Activated CD4-positive, alpha-beta memory T cell treated with anti-CD3 and anti-CD28 coated beads for 36 hours (primary cell): ENCODE data around the gene IGSF22. TPM values are rescaled to one million over a fixed set of nuclear protein-coding genes. Genes with fewer than 3 reads are reported as not detected.
"Not testable (repeated sequence)": the region's sequence is repeated elsewhere in the genome, so short reads cannot be mapped to it uniquely, and the experiment has no call there.

Experiments
- CTCF ChIA-PET: fragments of 350-600 bp; sonication (Branson Sonifier 250); formaldehyde crosslinking; loops from one replicate; lab custom pipeline; 2021; ENCODE audit warnings: antibody characterized with exemption, inconsistent platforms; lab: Charles Lee
- POLR2A ChIA-PET: fragments of 350-600 bp; sonication (Branson Sonifier 250); formaldehyde crosslinking; loops from one replicate; lab custom pipeline; 2021; ENCODE audit warnings: antibody characterized with exemption; lab: Charles Lee
- DNase-seq: peaks from one replicate; pipeline ENCODE4 v3.0.0-alpha.2; 2020
- H3K27ac Mint-ChIP-seq: one replicate; pipeline ENCODE4 v1.8.0; 2021; ENCODE audit warnings: mixed read lengths
- H3K27me3 Mint-ChIP-seq: one replicate; pipeline ENCODE4 v1.8.0; 2021; ENCODE audit warnings: mixed read lengths
- H3K36me3 Mint-ChIP-seq: one replicate; pipeline ENCODE4 v1.8.0; 2021; ENCODE audit warnings: mixed read lengths
- H3K4me1 Mint-ChIP-seq: one replicate; pipeline ENCODE4 v1.8.0; 2021; ENCODE audit warnings: low read depth, mixed read lengths
- H3K4me3 Mint-ChIP-seq: one replicate; pipeline ENCODE4 v1.8.0; 2021; ENCODE audit warnings: mild to moderate bottlenecking, mixed read lengths
- H3K9me3 Mint-ChIP-seq: one replicate; pipeline ENCODE4 v1.8.0; 2021; ENCODE audit warnings: mixed read lengths
- intact Hi-C: fragments of 100-400 bp; cut with micrococcal nuclease; formaldehyde crosslinking; loops from one replicate; pipeline ENCODE4 v1.15.1; 2023
- total RNA-seq, 2 experiments: library from RNA; stranded (reverse); gene quantifications; one replicate each; pipeline ENCODE4 v1.2.3, GENCODE V29; 2021

The IGSF22 gene
- total RNA-seq, 2 experiments from 2014 or later: 0.85 to 1.00 TPM

- ChIA-PET CTCF (interaction anchor here (1.3 kb wide), 1 partner anchor 23 kb away, joined by 5 read pairs; no protein-coding TSS in a partner anchor), POLR2A (no interaction called here)
- DNase-seq: no peak
- H3K36me3 Mint-ChIP-seq: no peaks in the 10 kb centered on the region
- H3K4me3 Mint-ChIP-seq: peak overlapping the region; percentile 70
- H3K4me1 Mint-ChIP-seq: peaks cover 15% of the 10 kb centered on the region
- H3K27me3 Mint-ChIP-seq: no peaks in the 10 kb centered on the region
- H3K27ac Mint-ChIP-seq: no peak overlapping the region
- intact Hi-C loops: loop anchor here (2.0 kb wide), 1 partner anchor 27 kb away; no protein-coding TSS in a partner anchor
- no peaks in the 10 kb centered on the region for H3K9me3 Mint-ChIP-seq
Observed at GRCh38 chr11:18699848-18700261, 26.1 kb downstream of the IGSF22 start.

GRCh38 chr11:18699269-18699596 is 26.8 kb downstream of the IGSF22 start:
- DNase-seq: no peak
- no peaks in the 10 kb centered on the region for H3K9me3 Mint-ChIP-seq
- ChIA-PET CTCF (interaction anchor here (1.3 kb wide), 1 partner anchor 23 kb away, joined by 5 read pairs; no protein-coding TSS in a partner anchor), POLR2A (interaction anchor here (1.0 kb wide), 1 partner anchor 173 kb away, joined by 3 read pairs; the partner anchor contains the start of gene TSG101)
- H3K4me3 Mint-ChIP-seq: peak overlapping the region; percentile 70
- H3K4me1 Mint-ChIP-seq: peaks cover 14% of the 10 kb centered on the region
- intact Hi-C loops: loop anchor here (2.0 kb wide), 1 partner anchor 26 kb away; no protein-coding TSS in a partner anchor
- no peak overlapping the region for H3K27ac Mint-ChIP-seq
- H3K27me3 Mint-ChIP-seq: no peaks in the 10 kb centered on the region
- H3K36me3 Mint-ChIP-seq: no peaks in the 10 kb centered on the region

GRCh38 chr11:18698341-18699268 is 27.4 kb downstream of the IGSF22 start, which contains the start of gene TMEM86A:
TSS of gene TMEM86A (plus strand) at chr11:18698779. CDS start at chr11:18698887, 108 bp downstream.
- CTCF ChIA-PET: interaction anchor here (1.3 to 1.5 kb wide), 2 partner anchors 23 to 24 kb away, joined by 4 to 5 read pairs; no protein-coding TSS in a partner anchor
- Mint-ChIP-seq H3K4me3 (peak within 1 kb of the TSS; percentile 75), H3K27me3 (no peaks in the 10 kb centered on the region), H3K9me3 (no peaks in the 10 kb centered on the region), H3K27ac (peak within 1 kb of the TSS; percentile 18), H3K4me1 (peaks cover 14% of the 10 kb centered on the region), H3K36me3 (no peaks in the 10 kb centered on the region)
- POLR2A ChIA-PET: interaction anchor here (1.0 kb wide), 1 partner anchor 172 kb away, joined by 3 read pairs; the partner anchor contains the start of gene TSG101
- intact Hi-C loops: loop anchor here (1.0 to 2.0 kb wide), 3 partner anchors 26 to 376 kb away; partner anchors contain the start of genes GTF2H1, HPS5 and SPTY2D1
- DNase-seq: peak; percentile 93

GRCh38 chr11:18697576-18697975 is 28.4 kb downstream of the IGSF22 start:
- Mint-ChIP-seq H3K4me3 (no peak overlapping the region), H3K4me1 (peaks cover 14% of the 10 kb centered on the region), H3K27me3 (no peaks in the 10 kb centered on the region), H3K9me3 (no peaks in the 10 kb centered on the region), H3K27ac (no peak overlapping the region), H3K36me3 (no peaks in the 10 kb centered on the region)
- ChIA-PET CTCF (interaction anchor here (1.5 kb wide), 1 partner anchor 24 kb away, joined by 4 read pairs; no protein-coding TSS in a partner anchor), POLR2A (no interaction called here)
- DNase-seq: no peak
- intact Hi-C loops: no loop called here

GRCh38 chr11:18696638-18697225 is 29.3 kb downstream of the IGSF22 start:
- no peaks in the 10 kb centered on the region for H3K27me3 Mint-ChIP-seq
- no peaks in the 10 kb centered on the region for H3K9me3 Mint-ChIP-seq
- peaks cover 14% of the 10 kb centered on the region for H3K4me1 Mint-ChIP-seq
- no peak overlapping the region for H3K4me3 Mint-ChIP-seq
- no peak for DNase-seq
- H3K36me3 Mint-ChIP-seq: no peaks in the 10 kb centered on the region
- no peak overlapping the region for H3K27ac Mint-ChIP-seq
- intact Hi-C loops: no loop called here
- CTCF ChIA-PET: no interaction called here
- POLR2A ChIA-PET: no interaction called here

GRCh38 chr11:18692941-18693760 is 32.8 kb downstream of the IGSF22 start:
- ChIA-PET CTCF (no interaction called here), POLR2A (no interaction called here)
- no peak overlapping the region for H3K27ac Mint-ChIP-seq
- no peaks in the 10 kb centered on the region for H3K9me3 Mint-ChIP-seq
- peaks cover 6% of the 10 kb centered on the region for H3K4me1 Mint-ChIP-seq
- intact Hi-C loops: no loop called here
- DNase-seq: no peak
- H3K27me3 Mint-ChIP-seq: no peaks in the 10 kb centered on the region
- no peak overlapping the region for H3K4me3 Mint-ChIP-seq
- H3K36me3 Mint-ChIP-seq: no peaks in the 10 kb centered on the region

- POLR2A ChIA-PET, H3K9me3 Mint-ChIP-seq, CTCF ChIA-PET: not testable (repeated sequence)
Observed at GRCh38 chr11:18691467-18692140, 34.4 kb downstream of the IGSF22 start.

GRCh38 chr11:18684267-18684666 is 41.7 kb downstream of the IGSF22 start:
- POLR2A ChIA-PET: no interaction called here
- no peak overlapping the region for H3K27ac Mint-ChIP-seq
- H3K36me3 Mint-ChIP-seq: no peaks in the 10 kb centered on the region
- no peaks in the 10 kb centered on the region for H3K4me1 Mint-ChIP-seq
- no peaks in the 10 kb centered on the region for H3K27me3 Mint-ChIP-seq
- H3K4me3 Mint-ChIP-seq: no peak overlapping the region
- intact Hi-C loops: no loop called here
- no peak for DNase-seq
- no peaks in the 10 kb centered on the region for H3K9me3 Mint-ChIP-seq
- CTCF ChIA-PET: interaction anchor here (0.9 to 2.1 kb wide), 2 partner anchors 40 to 569 kb away, joined by 3 to 4 read pairs; no protein-coding TSS in a partner anchor

More at GRCh38 chr11:18691467-18692140, 34.4 kb downstream of the IGSF22 start:
- H3K27me3 Mint-ChIP-seq, DNase-seq, H3K4me3 Mint-ChIP-seq, H3K4me1 Mint-ChIP-seq, intact Hi-C loops, H3K36me3 Mint-ChIP-seq, H3K27ac Mint-ChIP-seq: not testable (repeated sequence)

GRCh38 chr11:18682466-18682865 is 43.5 kb downstream of the IGSF22 start:
- H3K4me3 Mint-ChIP-seq: no peak overlapping the region
- H3K4me1 Mint-ChIP-seq: no peaks in the 10 kb centered on the region
- CTCF ChIA-PET: no interaction called here
- POLR2A ChIA-PET: no interaction called here
- intact Hi-C loops: no loop called here
- H3K27ac Mint-ChIP-seq: no peak overlapping the region
- H3K36me3 Mint-ChIP-seq: no peaks in the 10 kb centered on the region
- no peak for DNase-seq
- H3K27me3 Mint-ChIP-seq: no peaks in the 10 kb centered on the region
- H3K9me3 Mint-ChIP-seq: no peaks in the 10 kb centered on the region

GRCh38 chr11:18681949-18682348 is 44.0 kb downstream of the IGSF22 start:
- H3K4me1 Mint-ChIP-seq, H3K36me3 Mint-ChIP-seq, DNase-seq, intact Hi-C loops, H3K4me3 Mint-ChIP-seq, H3K9me3 Mint-ChIP-seq, POLR2A ChIA-PET, CTCF ChIA-PET, H3K27me3 Mint-ChIP-seq, H3K27ac Mint-ChIP-seq: not testable (repeated sequence)

GRCh38 chr11:18677560-18677959 is 48.4 kb downstream of the IGSF22 start:
- H3K27me3 Mint-ChIP-seq: no peaks in the 10 kb centered on the region
- DNase-seq: no peak
- no peaks in the 10 kb centered on the region for H3K9me3 Mint-ChIP-seq
- no peaks in the 10 kb centered on the region for H3K36me3 Mint-ChIP-seq
- no peak overlapping the region for H3K27ac Mint-ChIP-seq
- H3K4me1 Mint-ChIP-seq: peaks cover 9% of the 10 kb centered on the region
- ChIA-PET POLR2A (no interaction called here), CTCF (no interaction called here)
- intact Hi-C loops: no loop called here
- no peak overlapping the region for H3K4me3 Mint-ChIP-seq
